Hepatocyte (in vitro differentiated cells): ENCODE data around the gene SMARCB1.

Experiments
- EZH2 ChIP-seq: fragments of 200-600 bp; sonication (generic); IDR thresholded peaks from 2 replicates; pipeline ENCODE4 v1.6.1; 2016; ENCODE audit warnings: antibody characterized with exemption, mild to moderate bottlenecking, borderline replicate concordance
- TF ChIP-seq, protein P1 (sequence below): fragments of 200-600 bp; sonication (generic); IDR thresholded peaks from 2 replicates; pipeline ENCODE4 v1.5.1; 2016; ENCODE audit warnings: antibody characterized with exemption, mild to moderate bottlenecking; ENCODE audit not compliant: poor library complexity

DNA sequence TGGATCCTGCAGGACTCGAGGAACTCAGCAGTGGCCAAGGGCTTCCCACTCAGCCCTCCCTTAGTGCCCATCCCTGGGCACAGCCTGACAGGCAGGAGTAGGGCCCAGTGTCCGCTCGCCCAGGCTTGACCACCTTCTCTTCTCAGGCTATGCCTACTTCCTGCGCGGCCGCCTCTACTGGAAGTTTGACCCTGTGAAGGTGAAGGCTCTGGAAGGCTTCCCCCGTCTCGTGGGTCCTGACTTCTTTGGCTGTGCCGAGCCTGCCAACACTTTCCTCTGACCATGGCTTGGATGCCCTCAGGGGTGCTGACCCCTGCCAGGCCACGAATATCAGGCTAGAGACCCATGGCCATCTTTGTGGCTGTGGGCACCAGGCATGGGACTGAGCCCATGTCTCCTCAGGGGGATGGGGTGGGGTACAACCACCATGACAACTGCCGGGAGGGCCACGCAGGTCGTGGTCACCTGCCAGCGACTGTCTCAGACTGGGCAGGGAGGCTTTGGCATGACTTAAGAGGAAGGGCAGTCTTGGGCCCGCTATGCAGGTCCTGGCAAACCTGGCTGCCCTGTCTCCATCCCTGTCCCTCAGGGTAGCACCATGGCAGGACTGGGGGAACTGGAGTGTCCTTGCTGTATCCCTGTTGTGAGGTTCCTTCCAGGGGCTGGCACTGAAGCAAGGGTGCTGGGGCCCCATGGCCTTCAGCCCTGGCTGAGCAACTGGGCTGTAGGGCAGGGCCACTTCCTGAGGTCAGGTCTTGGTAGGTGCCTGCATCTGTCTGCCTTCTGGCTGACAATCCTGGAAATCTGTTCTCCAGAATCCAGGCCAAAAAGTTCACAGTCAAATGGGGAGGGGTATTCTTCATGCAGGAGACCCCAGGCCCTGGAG lies 3.3 kb upstream of the SMARCB1 start:
- TF ChIP-seq, protein P1, sequence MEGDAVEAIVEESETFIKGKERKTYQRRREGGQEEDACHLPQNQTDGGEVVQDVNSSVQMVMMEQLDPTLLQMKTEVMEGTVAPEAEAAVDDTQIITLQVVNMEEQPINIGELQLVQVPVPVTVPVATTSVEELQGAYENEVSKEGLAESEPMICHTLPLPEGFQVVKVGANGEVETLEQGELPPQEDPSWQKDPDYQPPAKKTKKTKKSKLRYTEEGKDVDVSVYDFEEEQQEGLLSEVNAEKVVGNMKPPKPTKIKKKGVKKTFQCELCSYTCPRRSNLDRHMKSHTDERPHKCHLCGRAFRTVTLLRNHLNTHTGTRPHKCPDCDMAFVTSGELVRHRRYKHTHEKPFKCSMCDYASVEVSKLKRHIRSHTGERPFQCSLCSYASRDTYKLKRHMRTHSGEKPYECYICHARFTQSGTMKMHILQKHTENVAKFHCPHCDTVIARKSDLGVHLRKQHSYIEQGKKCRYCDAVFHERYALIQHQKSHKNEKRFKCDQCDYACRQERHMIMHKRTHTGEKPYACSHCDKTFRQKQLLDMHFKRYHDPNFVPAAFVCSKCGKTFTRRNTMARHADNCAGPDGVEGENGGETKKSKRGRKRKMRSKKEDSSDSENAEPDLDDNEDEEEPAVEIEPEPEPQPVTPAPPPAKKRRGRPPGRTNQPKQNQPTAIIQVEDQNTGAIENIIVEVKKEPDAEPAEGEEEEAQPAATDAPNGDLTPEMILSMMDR = no peak
- no peak for TF ChIP-seq EZH2
